HEK293 (cell line): Measurements from ENCODE around the gene C20orf144.

Source experiments
- BCL11A ChIP-seq: fragments of 450-650 bp; formaldehyde crosslinking; IDR thresholded peaks from 2 replicates; pipeline ENCODE4 v1.5.1; 2016; ENCODE audit warnings: low read depth, missing biosample characterization, missing genetic modification characterization
- BCL11B ChIP-seq: fragments of 450-650 bp; formaldehyde crosslinking; IDR thresholded peaks from 2 replicates; pipeline ENCODE4 v1.5.1; 2016; ENCODE audit warnings: low read depth, missing biosample characterization, missing genetic modification characterization
- HOXA7 ChIP-seq: sonication (generic); formaldehyde crosslinking; IDR thresholded peaks from 2 replicates; pipeline ENCODE4 v1.8.1; 2022; ENCODE audit warnings: missing genetic modification reagents, borderline replicate concordance
- KLF10 ChIP-seq: fragments of 450-650 bp; IDR thresholded peaks from 2 replicates; pipeline ENCODE4 v1.5.1; 2018; ENCODE audit warnings: missing biosample characterization, mild to moderate bottlenecking, missing genetic modification characterization
- RBAK ChIP-seq: fragments of 450-650 bp; formaldehyde crosslinking; IDR thresholded peaks from 2 replicates; pipeline ENCODE4 v1.5.1; 2016; ENCODE audit warnings: missing biosample characterization, missing genetic modification characterization
- TCF7L2 ChIP-seq: IDR thresholded peaks from 2 replicates; pipeline ENCODE4 v1.6.1; 2011; ENCODE audit warnings: low read depth, mild to moderate bottlenecking, inconsistent platforms, low read length, moderate library complexity, borderline replicate concordance
- ZFP69B ChIP-seq: fragments of 450-650 bp; formaldehyde crosslinking; IDR thresholded peaks from 2 replicates; pipeline ENCODE4 v1.5.1; 2016; ENCODE audit warnings: missing biosample characterization, missing genetic modification characterization
- ZNF155 ChIP-seq: fragments of 450-650 bp; formaldehyde crosslinking; IDR thresholded peaks from 2 replicates; pipeline ENCODE4 v1.5.1; 2016; ENCODE audit warnings: missing biosample characterization, missing genetic modification characterization
- ZNF174 ChIP-seq: fragments of 450-650 bp; formaldehyde crosslinking; IDR thresholded peaks from 2 replicates; pipeline ENCODE4 v1.5.0; 2017; ENCODE audit warnings: missing biosample characterization, mild to moderate bottlenecking, missing genetic modification characterization
- ZNF184 ChIP-seq: fragments of 450-650 bp; IDR thresholded peaks from 2 replicates; pipeline ENCODE4 v1.5.1; 2018; ENCODE audit warnings: missing biosample characterization, mild to moderate bottlenecking, missing genetic modification characterization
- ZNF221 ChIP-seq: fragments of 450-650 bp; formaldehyde crosslinking; IDR thresholded peaks from 2 replicates; pipeline ENCODE4 v1.5.1; 2017; ENCODE audit warnings: missing biosample characterization, missing genetic modification characterization, borderline replicate concordance
- ZNF223 ChIP-seq: fragments of 450-650 bp; formaldehyde crosslinking; IDR thresholded peaks from 2 replicates; pipeline ENCODE4 v1.5.1; 2016; ENCODE audit warnings: missing biosample characterization, missing genetic modification characterization
- ZNF23 ChIP-seq: fragments of 450-650 bp; formaldehyde crosslinking; IDR thresholded peaks from 2 replicates; pipeline ENCODE4 v1.5.1; 2016; ENCODE audit warnings: missing biosample characterization, missing genetic modification characterization, borderline replicate concordance
- ZNF341 ChIP-seq: fragments of 450-650 bp; formaldehyde crosslinking; IDR thresholded peaks from 2 replicates; pipeline ENCODE4; 2016; ENCODE audit warnings: low read depth, missing biosample characterization, missing genetic modification characterization
- ZNF416 ChIP-seq: fragments of 450-650 bp; formaldehyde crosslinking; IDR thresholded peaks from 2 replicates; pipeline ENCODE4 v1.5.1; 2016; ENCODE audit warnings: missing biosample characterization, missing genetic modification characterization
- ZNF501 ChIP-seq: fragments of 450-650 bp; formaldehyde crosslinking; IDR thresholded peaks from 2 replicates; pipeline ENCODE4 v1.5.1; 2016; ENCODE audit warnings: missing biosample characterization, missing genetic modification characterization
- ZNF548 ChIP-seq: fragments of 450-650 bp; formaldehyde crosslinking; IDR thresholded peaks from 2 replicates; pipeline ENCODE4 v1.5.1; 2016; ENCODE audit warnings: missing biosample characterization, missing genetic modification characterization
- ZNF558 ChIP-seq: fragments of 450-650 bp; formaldehyde crosslinking; IDR thresholded peaks from 2 replicates; pipeline ENCODE4 v1.5.1; 2016; ENCODE audit warnings: missing biosample characterization, missing genetic modification characterization
- ZNF560 ChIP-seq: fragments of 450-650 bp; formaldehyde crosslinking; IDR thresholded peaks from 2 replicates; pipeline ENCODE4 v1.5.1; 2017; ENCODE audit warnings: missing biosample characterization, missing genetic modification characterization, borderline replicate concordance
- ZNF626 ChIP-seq: fragments of 450-650 bp; sonication (Bioruptor Pico); formaldehyde crosslinking; IDR thresholded peaks from 2 replicates; pipeline ENCODE4 v1.5.1; 2018; ENCODE audit warnings: missing biosample characterization, missing genetic modification characterization, inconsistent platforms
- ZNF768 ChIP-seq: fragments of 450-650 bp; formaldehyde crosslinking; IDR thresholded peaks from 2 replicates; pipeline ENCODE4 v1.5.1; 2018; ENCODE audit warnings: missing biosample characterization, mild to moderate bottlenecking, missing genetic modification characterization
- ZNF792 ChIP-seq: fragments of 450-650 bp; formaldehyde crosslinking; IDR thresholded peaks from 2 replicates; pipeline ENCODE4 v1.5.1; 2016; ENCODE audit warnings: missing biosample characterization, missing genetic modification characterization
- ZNF830 ChIP-seq: fragments of 450-650 bp; IDR thresholded peaks from 2 replicates; pipeline ENCODE4 v1.5.0; 2018; ENCODE audit warnings: missing biosample characterization, missing genetic modification characterization, low read depth, mild to moderate bottlenecking, moderate library complexity
- ZNF837 ChIP-seq: fragments of 450-650 bp; formaldehyde crosslinking; IDR thresholded peaks from 2 replicates; pipeline ENCODE4 v1.5.1; 2016; ENCODE audit warnings: missing biosample characterization, missing genetic modification characterization
- TF ChIP-seq, protein P1 (sequence below): fragments of 450-650 bp; formaldehyde crosslinking; IDR thresholded peaks from 2 replicates; pipeline ENCODE4 v1.5.1; 2016; ENCODE audit warnings: missing biosample characterization, missing genetic modification characterization
- TF ChIP-seq, protein P2 (sequence below): fragments of 450-650 bp; formaldehyde crosslinking; IDR thresholded peaks from 2 replicates; pipeline ENCODE4 v1.5.1; 2016; ENCODE audit warnings: missing biosample characterization, missing genetic modification characterization
- TF ChIP-seq, protein P3 (sequence below): fragments of 450-650 bp; formaldehyde crosslinking; IDR thresholded peaks from 2 replicates; pipeline ENCODE4 v1.5.1; 2016; ENCODE audit warnings: missing biosample characterization, missing genetic modification characterization
- TF ChIP-seq, protein P4 (sequence below): fragments of 450-650 bp; formaldehyde crosslinking; IDR thresholded peaks from 2 replicates; pipeline ENCODE4 v1.5.1; 2017; ENCODE audit warnings: missing biosample characterization, missing genetic modification characterization
- TF ChIP-seq, protein P5 (sequence below): fragments of 450-650 bp; formaldehyde crosslinking; conservative IDR thresholded peaks from 2 replicates; pipeline ENCODE4 v1.5.1; 2016; ENCODE audit warnings: low read depth, missing biosample characterization, missing genetic modification characterization

The C20orf144 gene

DNA sequence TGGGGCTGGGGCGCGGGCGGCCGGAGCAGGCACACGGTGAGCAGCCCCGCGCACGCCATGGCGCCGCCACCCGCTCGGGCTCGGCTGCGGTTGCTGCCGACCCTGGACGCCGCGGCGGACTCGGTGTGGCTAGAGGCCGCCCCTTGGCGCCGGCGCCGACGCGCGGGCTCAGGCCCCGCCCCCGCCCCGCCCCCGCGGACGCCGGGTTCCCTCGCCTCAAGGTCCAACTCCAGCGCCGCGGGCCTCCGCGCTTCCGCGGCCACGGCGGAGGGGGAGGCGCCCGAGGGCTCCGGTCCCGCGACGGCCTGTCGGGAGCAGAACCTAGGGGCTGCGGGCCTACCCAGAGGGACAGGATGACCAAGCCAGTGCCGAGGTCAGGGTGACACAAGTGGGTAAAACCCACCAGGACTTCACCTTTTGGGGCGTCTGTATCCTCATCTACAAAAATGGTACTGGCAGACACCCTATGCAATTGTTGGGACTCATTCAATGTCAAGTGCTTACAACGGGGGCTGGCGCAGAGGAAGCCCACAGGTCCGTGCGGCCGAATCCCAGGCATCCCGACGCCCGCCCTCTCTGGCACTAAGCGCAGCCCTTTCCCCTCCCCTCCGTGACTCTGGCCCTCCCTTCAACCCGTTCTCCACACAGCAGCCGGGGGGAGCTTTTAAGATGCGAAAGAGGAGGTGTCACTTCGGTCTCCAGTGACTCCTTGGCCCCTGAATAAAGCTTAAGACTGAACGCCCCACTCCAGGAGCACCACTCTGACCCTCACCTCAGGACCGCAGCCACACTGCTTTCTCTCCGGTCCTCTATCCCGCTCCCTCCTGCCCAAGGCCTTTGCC is 12.4 kb downstream of the C20orf144 start, which contains the start of gene NECAB3 (continued):
- TF ChIP-seq, protein P1, sequence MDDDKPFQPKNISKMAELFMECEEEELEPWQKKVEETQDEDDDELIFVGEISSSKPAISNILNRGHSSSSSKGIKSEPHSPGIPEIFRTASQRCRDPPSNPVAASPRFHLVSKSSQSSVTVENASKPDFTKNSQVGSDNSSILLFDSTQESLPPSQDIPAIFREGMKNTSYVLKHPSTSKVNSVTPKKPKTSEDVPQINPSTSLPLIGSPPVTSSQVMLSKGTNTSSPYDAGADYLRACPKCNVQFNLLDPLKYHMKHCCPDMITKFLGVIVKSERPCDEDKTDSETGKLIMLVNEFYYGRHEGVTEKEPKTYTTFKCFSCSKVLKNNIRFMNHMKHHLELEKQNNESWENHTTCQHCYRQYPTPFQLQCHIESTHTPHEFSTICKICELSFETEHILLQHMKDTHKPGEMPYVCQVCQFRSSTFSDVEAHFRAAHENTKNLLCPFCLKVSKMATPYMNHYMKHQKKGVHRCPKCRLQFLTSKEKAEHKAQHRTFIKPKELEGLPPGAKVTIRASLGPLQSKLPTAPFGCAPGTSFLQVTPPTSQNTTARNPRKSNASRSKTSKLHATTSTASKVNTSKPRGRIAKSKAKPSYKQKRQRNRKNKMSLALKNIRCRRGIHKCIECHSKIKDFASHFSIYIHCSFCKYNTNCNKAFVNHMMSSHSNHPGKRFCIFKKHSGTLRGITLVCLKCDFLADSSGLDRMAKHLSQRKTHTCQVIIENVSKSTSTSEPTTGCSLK (tag by site-specific recombination), result no peak
- TF ChIP-seq ZNF560 (tag by site-specific recombination) (no peak), ZNF558 (tag by site-specific recombination) (no peak), ZNF341 (tag by site-specific recombination) (no peak), ZNF416 (no peak), ZNF174 (no peak), ZNF768 (tag by site-specific recombination) (no peak), ZNF155 (tag by site-specific recombination) (no peak), ZNF837 (tag by site-specific recombination) (no peak), ZNF184 (tag by site-specific recombination) (no peak), KLF10 (tag by site-specific recombination) (peak; percentile 73; the same call in 1 of the 2 replicates), ZNF501 (tag by site-specific recombination) (no peak), ZNF221 (tag by site-specific recombination) (no peak), ZNF223 (tag by site-specific recombination) (no peak), BCL11A (tag by site-specific recombination) (no peak; the same call in 1 of the 2 replicates), ZFP69B (tag by site-specific recombination) (no peak), RBAK (tag by site-specific recombination) (no peak), ZNF792 (no peak), BCL11B (no peak), ZNF23 (tag by site-specific recombination) (no peak), ZNF548 (tag by site-specific recombination) (no peak), ZNF626 (tag by site-specific recombination) (no peak), HOXA7 (CRISPR knock-in tag) (no peak), ZNF830 (no peak), TCF7L2 (no peak)
- TF ChIP-seq, protein P2, sequence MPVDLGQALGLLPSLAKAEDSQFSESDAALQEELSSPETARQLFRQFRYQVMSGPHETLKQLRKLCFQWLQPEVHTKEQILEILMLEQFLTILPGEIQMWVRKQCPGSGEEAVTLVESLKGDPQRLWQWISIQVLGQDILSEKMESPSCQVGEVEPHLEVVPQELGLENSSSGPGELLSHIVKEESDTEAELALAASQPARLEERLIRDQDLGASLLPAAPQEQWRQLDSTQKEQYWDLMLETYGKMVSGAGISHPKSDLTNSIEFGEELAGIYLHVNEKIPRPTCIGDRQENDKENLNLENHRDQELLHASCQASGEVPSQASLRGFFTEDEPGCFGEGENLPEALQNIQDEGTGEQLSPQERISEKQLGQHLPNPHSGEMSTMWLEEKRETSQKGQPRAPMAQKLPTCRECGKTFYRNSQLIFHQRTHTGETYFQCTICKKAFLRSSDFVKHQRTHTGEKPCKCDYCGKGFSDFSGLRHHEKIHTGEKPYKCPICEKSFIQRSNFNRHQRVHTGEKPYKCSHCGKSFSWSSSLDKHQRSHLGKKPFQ (tag by site-specific recombination), result no peak
- TF ChIP-seq, protein P3, sequence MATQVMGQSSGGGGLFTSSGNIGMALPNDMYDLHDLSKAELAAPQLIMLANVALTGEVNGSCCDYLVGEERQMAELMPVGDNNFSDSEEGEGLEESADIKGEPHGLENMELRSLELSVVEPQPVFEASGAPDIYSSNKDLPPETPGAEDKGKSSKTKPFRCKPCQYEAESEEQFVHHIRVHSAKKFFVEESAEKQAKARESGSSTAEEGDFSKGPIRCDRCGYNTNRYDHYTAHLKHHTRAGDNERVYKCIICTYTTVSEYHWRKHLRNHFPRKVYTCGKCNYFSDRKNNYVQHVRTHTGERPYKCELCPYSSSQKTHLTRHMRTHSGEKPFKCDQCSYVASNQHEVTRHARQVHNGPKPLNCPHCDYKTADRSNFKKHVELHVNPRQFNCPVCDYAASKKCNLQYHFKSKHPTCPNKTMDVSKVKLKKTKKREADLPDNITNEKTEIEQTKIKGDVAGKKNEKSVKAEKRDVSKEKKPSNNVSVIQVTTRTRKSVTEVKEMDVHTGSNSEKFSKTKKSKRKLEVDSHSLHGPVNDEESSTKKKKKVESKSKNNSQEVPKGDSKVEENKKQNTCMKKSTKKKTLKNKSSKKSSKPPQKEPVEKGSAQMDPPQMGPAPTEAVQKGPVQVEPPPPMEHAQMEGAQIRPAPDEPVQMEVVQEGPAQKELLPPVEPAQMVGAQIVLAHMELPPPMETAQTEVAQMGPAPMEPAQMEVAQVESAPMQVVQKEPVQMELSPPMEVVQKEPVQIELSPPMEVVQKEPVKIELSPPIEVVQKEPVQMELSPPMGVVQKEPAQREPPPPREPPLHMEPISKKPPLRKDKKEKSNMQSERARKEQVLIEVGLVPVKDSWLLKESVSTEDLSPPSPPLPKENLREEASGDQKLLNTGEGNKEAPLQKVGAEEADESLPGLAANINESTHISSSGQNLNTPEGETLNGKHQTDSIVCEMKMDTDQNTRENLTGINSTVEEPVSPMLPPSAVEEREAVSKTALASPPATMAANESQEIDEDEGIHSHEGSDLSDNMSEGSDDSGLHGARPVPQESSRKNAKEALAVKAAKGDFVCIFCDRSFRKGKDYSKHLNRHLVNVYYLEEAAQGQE (tag by site-specific recombination), result no peak
- TF ChIP-seq, protein P4, sequence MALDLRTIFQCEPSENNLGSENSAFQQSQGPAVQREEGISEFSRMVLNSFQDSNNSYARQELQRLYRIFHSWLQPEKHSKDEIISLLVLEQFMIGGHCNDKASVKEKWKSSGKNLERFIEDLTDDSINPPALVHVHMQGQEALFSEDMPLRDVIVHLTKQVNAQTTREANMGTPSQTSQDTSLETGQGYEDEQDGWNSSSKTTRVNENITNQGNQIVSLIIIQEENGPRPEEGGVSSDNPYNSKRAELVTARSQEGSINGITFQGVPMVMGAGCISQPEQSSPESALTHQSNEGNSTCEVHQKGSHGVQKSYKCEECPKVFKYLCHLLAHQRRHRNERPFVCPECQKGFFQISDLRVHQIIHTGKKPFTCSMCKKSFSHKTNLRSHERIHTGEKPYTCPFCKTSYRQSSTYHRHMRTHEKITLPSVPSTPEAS (tag by site-specific recombination), result no peak
- TF ChIP-seq, protein P5, sequence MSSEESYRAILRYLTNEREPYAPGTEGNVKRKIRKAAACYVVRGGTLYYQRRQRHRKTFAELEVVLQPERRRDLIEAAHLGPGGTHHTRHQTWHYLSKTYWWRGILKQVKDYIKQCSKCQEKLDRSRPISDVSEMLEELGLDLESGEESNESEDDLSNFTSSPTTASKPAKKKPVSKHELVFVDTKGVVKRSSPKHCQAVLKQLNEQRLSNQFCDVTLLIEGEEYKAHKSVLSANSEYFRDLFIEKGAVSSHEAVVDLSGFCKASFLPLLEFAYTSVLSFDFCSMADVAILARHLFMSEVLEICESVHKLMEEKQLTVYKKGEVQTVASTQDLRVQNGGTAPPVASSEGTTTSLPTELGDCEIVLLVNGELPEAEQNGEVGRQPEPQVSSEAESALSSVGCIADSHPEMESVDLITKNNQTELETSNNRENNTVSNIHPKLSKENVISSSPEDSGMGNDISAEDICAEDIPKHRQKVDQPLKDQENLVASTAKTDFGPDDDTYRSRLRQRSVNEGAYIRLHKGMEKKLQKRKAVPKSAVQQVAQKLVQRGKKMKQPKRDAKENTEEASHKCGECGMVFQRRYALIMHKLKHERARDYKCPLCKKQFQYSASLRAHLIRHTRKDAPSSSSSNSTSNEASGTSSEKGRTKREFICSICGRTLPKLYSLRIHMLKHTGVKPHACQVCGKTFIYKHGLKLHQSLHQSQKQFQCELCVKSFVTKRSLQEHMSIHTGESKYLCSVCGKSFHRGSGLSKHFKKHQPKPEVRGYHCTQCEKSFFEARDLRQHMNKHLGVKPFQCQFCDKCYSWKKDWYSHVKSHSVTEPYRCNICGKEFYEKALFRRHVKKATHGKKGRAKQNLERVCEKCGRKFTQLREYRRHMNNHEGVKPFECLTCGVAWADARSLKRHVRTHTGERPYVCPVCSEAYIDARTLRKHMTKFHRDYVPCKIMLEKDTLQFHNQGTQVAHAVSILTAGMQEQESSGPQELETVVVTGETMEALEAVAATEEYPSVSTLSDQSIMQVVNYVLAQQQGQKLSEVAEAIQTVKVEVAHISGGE (tag by site-specific recombination), result no peak
